Activated CD4-positive, CD25-positive, alpha-beta regulatory T cell treated with anti-CD3 and anti-CD28 coated beads, Interleukin-2, amount 50 U/mL, for 24 hours (primary cell): Measurements from ENCODE around the gene NAP1L3.
A peak's percentile ranks its signal among the peaks of the same experiment; 100 is the strongest.

Experiments used
- ATAC-seq, 2 donors: fragments of 150-1000 bp; cut with Tn5 transposase; one replicate each; pipeline ENCODE4 v1.10.0; 2021; ENCODE audit warnings: mild to moderate bottlenecking in 1 of 2, moderate library complexity in 1 of 2

The NAP1L3 gene

GRCh38 chrX:93673056-93673868 lies at the start of gene NAP1L3:
Gene NAP1L3 (minus strand): TSS chrX:93673578. CDS start chrX:93673304, 274 bp downstream.
- ATAC-seq, result peak; percentile 83 to 84

- ATAC-seq, result no peak
These were observed 37.7 kb upstream of the NAP1L3 start for GRCh38 chrX:93711076-93711475.

- no peak for ATAC-seq
These were observed 30.3 kb upstream of the NAP1L3 start for GRCh38 chrX:93703701-93704100.

GRCh38 chrX:93695981-93696380 lies 22.6 kb upstream of the NAP1L3 start:
- ATAC-seq, result no peak

GRCh38 chrX:93673869-93674271 lies 492 bp upstream of the NAP1L3 start, which contains the start of gene FAM133A:
Gene FAM133A (plus strand): TSS chrX:93674206. CDS start chrX:93709420, 35,214 bp downstream.
- peak in 1 of 2 donors; percentile 6 for ATAC-seq

GRCh38 chrX:93660575-93660974 lies 12.8 kb downstream of the NAP1L3 start:
- ATAC-seq, result no peak

GRCh38 chrX:93649381-93649780 lies 24.0 kb downstream of the NAP1L3 start:
- ATAC-seq, result no peak

- ATAC-seq, result no peak
These were observed 35.8 kb downstream of the NAP1L3 start for GRCh38 chrX:93637591-93637990.
